Measurements from ENCODE around the gene IL11.
"Not testable (repeated sequence)": the region's sequence is repeated elsewhere in the genome, so short reads cannot be mapped to it uniquely, and the experiment has no call there.

The IL11 gene

DNA sequence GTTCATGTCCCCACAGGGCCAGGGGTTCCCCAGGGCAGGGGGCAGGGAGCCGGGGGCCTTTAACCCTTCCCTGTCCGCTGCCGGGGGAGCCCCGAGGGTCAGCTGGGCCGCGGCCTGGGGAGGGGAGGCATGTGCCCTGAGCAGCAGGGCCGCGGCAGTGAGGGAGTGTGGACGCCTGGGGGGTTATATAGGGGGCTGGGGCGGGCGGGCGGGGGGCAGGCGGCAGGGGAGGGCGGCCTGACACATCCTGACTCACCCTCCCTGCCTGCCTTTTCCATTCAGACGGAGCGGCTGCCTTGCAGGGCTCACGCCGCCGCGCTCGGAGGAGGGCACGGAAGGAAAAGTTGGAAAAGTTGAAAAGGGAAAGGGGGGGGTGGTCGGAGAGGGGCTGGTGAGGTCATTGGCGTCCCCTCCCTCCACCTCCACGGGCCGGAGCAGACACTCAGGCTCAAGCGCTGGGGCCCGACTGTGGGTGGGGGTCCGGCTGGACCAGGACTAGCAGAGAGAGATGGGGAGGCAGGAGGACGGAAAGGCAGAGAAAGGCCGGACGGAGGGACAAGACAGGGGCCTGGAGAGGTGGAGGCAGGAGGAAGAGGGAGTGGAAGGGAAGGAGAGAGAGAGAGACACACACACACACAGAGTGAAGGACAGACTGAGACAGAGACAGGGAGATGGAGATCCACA lies at the start of gene IL11:
IL11 (minus strand) TSS at position 159 of the 684 bp plus-strand sequence; CDS start at position 6, 153 bp downstream.
- DNase-seq (ENCODE audit: low spot score): no peak

DNA sequence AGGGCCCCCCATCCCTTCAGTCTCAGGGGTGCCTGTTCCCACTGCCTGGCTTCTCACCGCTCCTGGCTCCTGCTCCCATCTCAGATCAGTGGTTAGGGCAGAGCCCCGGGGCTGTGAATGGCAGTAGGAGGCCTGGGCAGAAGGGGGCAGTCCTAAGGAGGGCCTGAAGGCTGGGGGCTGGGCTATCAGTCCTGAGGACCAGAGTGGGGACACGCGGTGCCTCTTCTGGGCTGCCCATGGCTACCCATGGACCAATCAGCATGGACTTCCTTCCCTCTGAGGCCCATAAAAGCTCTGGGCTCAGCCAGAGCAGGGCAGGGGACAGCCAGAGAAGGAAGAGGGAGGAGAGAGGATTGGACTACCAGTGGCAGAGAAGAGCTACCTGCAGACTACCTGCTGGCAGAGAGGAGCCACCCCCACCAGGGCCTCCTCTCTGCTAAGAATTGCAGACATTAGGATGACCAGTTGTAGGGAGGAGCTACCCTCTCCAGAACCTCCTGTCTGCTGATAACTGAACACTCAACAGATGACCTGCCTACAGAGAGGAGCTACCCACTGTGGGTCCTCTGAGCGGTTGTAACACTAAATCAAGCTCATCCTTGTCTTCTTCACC lies 49.5 kb upstream of the IL11 start:
- DNase-seq (ENCODE audit: low spot score): no peak

DNA sequence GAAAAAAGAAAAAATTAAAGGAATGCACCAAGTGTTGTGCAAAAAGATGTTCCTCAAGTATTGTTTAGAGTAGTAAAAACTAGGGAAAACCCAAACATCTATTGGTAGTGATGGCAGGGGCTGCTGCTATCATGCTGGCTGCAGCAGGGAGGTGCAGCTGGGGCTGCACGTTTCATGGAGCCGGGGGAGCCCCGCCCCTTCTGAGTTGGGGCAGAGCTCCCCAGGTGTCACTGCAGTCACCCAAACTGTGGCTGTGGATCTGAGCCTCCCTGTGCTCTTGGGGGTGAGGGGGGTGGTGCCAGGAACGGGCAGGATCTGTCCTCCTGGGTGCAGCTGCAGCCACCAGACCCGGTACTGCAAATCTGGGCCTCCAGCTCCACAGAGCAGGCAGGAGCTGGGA lies 48.8 kb upstream of the IL11 start:
- DNase-seq (ENCODE audit: low spot score): no peak

DNA sequence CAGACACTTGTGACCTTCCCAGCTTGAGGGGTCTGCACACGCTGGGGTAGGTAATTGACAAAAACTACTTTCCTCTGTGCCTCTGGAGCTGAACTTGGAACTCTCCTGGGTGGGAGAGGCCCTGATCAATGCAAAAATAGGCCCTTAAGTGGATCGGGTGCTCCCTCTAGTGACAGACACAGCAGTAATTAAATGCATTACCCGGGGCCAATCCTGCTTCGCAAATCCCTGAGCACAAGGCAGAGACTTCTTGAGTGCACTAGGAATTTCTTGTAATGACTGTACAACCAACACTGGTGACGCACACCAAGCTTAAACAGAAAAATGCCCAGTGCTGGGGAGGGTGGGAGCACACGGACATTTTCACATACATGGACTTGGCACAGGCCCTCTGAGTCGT lies 47.9 kb upstream of the IL11 start:
- DNase-seq (ENCODE audit: low spot score): peak; percentile 86

DNA sequence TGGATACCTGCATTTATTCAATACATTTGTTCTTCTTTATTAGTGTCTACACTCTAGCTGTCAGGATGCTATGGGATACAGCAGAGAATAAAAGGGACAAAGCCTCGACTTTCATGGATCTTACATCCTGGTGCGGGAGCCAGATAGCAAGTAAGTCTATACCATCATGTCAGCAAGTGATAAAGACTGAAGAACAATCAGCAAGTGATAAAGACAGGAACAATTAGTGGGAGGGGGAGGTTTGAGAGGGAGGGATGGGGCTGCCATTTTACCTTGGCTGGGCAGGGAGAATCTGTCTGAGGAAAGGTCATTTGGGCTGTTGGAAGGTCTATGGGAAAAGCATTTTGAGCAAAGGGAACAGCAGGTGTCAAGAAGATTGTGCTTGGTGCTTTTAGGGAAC lies 39.9 kb upstream of the IL11 start:
- DNase-seq (ENCODE audit: low spot score): no peak

DNA sequence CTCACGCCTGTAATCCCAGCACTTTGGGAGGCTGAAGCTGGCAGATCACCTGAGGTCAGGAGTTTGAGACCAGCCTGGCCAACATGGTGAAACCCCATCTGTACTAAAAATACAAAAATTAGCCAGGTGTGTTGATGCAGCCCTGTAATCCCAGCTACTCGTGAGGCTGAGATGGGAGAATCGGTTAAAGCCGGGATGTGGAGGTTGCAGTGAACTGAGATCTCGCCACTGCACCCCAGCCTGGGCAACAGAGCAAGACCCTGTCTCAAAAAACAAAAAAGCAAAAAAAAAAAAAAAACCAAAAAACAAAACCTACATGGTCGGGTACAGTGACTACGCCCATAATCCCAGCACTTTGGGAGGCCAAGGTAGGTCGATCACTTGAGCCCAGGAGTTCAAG lies 38.9 kb upstream of the IL11 start:
- DNase-seq (ENCODE audit: low spot score): not testable (repeated sequence)

DNA sequence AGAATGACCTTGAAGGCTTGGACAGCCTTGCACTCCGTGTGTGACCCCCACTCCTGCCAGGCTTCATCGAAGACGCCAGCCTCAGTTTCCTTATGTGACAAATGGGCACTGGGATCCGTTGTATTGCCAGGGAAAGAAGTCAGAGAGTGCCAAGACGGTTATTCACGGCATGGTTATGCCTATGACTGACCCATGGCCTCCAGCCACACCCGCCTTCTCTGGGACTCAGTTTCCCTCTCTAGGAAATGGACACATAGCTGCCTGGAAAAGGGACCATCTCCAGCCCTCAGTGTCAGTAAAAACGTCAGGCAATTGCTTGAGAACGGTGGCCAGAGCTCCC lies 38.2 kb upstream of the IL11 start:
- no peak for DNase-seq (ENCODE audit: low spot score)

DNA sequence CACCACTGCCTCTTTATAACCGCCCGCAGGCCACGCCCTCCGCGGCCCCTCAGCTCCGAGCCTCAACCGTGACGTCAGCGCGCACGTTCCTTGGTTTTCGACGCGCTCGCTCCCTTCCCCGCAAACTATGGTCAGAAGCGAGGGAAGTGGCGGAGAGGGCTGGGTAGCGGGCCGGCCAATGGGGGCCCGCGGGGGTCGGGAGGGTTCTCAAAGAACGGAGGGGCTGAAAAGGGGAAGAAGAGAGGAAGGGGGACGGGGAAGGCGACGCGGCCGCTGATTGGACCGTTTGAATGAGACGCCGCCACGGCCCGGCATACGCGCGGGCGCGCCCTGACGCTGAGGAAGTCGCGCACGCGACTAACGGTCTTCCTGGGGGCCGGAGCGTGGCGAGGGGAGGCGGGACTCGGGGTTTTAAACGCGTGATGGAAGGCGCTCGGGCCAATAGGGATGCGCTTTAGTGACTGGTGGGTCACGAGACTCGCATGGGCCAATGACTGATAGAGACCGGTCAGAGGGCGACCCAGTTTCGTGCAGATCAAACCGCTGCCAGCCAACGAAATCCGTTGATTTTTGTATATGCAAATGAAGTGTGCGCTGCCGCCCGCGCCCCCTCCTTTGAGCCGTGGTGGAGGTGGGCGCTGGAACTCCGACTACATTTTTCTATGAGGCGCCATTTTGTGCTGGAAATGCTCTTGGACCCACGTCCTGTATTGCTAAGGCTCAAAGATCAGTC lies 37.7 kb upstream of the IL11 start:
- peak; percentile 99 for DNase-seq (ENCODE audit: low spot score)

DNA sequence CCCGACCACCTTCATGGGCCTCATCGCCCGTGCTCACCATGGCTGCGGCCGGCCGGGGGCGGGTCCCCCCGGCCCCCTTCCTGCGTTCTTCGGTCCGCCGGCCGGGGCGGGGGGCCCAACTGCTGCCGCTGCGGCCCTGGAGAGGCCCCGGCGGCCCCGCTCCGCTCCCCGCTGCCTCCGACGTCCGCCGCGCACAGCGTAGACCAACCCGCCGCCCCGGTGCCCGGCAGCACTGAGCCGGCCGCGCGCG lies 37.2 kb upstream of the IL11 start, which contains the start of gene UBE2S:
UBE2S (minus strand) TSS at position 239 of the 250 bp plus-strand sequence; CDS start at position 40, 199 bp downstream.
- DNase-seq (ENCODE audit: low spot score): not testable (repeated sequence)

DNA sequence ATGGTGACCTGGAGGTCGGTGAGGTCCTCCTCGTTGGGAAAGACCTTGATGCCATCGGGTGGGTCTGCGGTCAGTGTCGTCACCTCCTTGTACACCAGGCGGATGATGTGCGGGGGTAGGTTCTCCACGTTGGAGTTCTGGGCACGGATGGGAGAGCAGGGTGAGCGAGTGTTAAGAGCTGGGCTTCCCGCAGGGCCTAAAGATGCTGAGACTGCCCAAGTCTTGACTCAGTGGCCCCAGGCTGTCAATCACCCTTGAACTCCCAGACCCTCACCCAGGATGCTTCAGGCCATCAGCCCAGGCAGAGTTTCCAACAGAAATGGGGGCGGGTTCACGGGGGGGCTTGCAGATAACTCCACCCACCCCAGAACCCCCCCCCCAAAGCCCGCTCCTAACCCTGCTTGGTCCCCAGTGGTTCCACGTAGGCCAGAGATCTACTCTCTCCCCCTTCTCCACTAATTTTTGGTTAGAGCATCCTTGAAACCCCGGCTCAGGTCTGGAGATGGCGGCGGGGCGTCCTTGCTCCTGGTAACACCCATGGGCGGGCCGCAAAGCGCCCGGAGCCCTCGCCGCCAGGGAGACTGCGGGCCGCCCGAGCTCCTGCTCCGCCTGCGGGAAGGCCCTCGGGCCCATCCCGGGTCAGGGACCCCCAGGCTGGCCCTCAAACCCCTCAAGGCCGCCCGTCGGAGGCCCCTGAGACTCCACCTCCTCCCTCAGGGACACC lies 36.7 kb upstream of the IL11 start:
- peak; percentile 65 for DNase-seq (ENCODE audit: low spot score)

DNA sequence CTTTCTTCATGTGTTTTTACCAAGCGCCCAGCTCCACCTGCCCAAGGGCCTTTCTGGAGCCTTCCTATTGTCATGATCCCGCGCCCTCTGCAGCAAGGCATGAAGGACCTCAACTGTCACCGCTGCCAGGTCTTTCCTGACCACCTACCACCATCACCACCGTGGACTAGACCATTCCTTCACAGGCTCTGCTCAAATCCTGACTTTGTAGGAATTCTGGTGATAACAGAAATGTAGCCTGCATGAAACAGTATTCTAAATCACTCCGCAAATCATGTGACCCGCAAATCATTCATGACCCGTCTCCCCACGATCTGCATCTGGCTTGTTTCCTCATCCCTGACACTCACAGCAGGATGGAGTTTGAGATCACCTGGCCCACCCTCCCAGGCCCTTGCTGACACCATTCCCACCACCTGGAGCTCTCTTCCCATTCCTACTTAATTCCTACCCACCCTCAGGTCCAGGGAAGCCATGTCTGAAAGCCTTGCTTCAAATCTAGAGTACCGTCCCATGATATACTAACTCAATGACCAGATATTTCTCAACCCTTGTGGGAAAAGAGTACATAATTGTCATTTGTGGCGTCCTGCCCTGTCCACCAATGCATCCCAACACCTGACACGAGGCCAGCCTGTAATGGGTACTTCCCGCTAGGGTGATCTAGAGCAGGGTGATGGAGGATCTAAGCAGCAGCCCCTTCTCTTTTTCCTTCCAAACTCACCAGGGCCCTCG lies 36.0 kb upstream of the IL11 start:
- no peak for DNase-seq (ENCODE audit: low spot score)

DNA sequence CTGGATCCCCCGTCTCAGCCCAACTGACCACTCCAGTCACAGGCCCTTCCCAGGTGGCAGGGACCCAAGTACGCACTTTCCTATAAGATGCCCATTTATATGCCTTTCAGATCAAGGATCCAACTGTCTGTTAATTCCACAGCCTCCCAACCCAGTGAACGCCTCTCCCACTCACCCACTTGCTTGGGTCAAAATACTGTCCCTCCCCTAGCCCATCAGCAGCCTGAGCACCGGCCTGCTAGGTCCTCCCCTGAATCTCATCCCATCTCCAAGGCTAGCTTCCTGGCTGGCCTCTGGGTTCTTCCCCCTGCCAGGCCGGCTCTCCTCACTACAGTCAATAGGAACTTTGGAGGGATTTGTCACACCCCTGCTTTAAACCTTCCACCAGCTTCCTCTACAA lies 35.4 kb upstream of the IL11 start:
- DNase-seq (ENCODE audit: low spot score): no peak

DNA sequence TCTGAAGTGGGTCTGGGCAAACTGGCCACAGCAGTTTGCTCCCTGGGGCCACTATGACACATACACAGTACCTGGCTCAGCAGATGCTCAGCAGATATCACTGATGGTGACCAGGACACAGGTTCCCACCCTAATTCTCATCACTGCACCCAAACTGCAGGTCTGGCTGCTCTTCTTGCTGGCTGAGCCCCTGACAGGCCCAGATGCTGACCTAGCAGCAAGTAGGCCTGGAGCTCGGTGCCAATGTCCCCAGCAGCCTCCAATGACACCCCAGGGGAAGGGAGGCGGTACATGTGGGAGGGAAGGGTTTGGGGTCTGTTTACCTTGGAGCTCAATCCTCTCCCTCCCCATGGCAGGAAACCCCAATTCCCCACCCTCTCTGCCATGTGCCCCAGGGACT lies 32.2 kb upstream of the IL11 start:
- no peak for DNase-seq (ENCODE audit: low spot score)

DNA sequence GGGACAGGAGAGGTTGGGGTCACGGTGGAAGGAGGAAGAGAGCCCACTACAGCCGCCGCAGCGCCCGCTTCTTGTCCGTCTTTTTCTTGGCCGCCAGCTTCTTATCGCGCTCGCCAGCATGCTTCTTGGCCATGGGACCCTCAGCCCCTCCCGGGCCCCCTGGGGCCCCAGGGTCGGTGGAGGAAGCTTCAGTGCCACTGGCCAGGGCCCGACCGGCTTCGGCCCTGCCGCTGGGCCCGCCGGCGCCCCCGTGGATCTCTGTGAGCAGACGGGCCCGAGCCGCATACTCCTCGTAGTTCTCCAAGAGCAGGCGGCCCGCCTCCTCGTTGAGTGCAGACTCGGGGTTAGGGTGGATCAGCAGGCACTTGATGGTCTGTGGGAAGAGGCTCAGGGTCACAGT lies 31.1 kb upstream of the IL11 start:
- DNase-seq (ENCODE audit: low spot score): not testable (repeated sequence)

DNA sequence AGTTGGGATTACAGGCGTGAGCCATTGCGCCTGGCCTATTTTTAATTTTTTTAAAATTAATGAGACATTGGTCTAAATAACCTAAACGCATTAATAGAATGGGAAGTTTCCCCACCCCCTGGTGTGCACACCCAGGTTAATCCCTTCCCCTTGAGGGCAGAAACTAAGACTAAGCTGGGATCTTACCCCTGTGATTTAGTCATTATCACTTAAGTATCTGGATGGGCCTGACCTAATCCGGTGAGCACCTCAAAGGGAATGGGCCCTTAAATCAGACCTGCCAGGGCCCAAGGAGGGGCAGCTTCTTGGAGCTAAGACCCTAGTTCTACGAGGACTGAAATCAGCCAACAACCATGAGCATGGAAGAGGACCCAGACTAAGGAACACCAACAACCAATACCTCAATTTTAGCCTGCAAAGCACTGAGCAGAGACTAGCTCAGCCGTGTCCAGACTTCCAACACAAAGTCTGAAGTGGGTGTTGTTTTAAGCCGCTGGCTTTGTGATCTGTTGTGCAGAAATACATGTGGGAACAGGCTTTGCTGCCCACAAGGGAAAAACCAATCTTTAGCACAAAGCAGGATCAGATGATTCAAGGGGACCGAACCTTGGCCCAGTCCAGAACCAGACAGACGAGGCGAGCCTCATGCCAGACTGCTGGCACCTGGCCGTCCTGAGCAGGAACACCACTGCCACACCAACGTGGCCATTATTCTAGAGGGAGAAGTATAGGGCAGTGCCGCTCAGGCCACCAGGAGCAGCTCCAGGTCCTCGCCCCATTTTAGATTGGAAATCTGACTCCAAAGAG lies 30.2 kb upstream of the IL11 start:
- peak; percentile 62 for DNase-seq (ENCODE audit: low spot score)

DNA sequence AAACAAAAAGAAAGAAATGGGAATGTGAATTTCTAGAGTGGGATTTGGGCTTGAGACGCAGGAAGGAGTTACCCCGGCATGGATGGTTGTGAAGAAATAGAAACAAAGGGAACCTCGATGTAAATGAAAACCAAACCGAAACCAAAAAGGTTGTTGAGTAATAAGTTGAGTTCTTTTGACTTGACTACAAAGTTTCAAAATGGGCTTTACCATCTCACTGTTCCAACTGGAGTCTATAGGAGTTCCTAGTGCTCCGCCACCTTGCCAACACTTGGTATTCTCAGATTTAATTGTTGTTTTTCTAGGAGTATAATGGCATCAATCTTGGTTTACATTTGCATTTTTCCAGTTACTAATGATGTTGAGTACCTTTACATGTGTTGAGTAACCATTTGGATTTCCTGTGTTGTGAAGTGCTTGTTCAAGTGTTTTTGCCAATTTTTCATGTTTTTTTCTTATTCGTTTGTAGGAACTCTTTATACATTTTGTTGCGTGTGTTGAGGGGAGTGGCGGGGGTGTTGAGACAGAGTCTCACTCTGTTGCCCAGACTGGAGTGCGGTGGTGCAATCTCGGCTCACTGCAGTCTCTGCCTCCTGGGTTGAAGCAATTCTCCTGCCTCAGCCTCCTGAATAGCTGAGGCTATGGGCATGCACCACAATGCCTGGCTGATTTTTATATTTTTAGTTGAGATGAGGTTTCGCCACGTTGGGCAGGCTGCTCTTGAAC lies 28.1 kb upstream of the IL11 start:
- DNase-seq (ENCODE audit: low spot score): no peak

DNA sequence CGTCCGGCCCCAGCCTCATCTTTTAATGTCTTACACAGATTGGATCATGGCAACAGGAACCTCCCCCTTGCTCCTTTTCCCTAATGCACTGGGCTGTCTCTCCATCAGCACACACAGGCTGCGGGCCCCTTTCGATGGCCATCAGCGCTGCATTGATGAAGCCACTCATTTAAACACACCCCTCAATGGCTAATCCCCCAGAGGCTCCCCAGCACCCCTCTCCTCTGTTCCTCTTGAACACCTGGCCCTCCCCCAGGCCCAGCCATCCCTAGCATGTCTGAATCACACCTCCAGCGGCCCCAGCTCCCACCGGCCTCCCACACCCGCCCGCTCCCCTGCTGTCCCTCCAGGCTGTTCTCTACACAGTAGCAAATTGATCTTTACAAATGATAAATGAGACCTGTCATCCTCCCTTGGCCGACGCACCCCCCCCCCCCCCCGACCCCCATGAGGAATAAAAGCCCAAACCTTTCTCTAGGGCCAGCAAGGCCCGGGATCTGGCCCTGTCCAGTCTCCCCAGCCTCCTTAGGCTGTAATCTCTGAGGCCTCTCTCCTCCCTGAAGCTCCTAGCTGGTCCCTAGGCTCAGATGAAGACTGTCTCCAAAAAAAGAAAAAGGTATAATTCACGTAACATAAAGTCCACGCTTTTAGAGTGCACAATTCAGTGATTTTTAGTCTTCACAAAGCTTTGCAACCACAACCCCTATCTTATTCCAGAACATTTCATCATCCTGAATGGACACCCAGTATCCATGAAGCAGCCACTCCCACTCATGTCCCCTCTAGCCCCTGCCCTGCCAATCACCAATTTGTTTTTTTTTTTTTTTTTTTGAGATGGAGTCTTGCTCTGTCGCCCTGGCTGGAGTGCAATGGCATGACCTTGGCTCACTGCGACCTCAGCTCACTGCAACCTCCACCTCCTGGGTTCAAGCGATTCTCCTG lies 22.8 kb upstream of the IL11 start:
- DNase-seq (ENCODE audit: low spot score): no peak

DNA sequence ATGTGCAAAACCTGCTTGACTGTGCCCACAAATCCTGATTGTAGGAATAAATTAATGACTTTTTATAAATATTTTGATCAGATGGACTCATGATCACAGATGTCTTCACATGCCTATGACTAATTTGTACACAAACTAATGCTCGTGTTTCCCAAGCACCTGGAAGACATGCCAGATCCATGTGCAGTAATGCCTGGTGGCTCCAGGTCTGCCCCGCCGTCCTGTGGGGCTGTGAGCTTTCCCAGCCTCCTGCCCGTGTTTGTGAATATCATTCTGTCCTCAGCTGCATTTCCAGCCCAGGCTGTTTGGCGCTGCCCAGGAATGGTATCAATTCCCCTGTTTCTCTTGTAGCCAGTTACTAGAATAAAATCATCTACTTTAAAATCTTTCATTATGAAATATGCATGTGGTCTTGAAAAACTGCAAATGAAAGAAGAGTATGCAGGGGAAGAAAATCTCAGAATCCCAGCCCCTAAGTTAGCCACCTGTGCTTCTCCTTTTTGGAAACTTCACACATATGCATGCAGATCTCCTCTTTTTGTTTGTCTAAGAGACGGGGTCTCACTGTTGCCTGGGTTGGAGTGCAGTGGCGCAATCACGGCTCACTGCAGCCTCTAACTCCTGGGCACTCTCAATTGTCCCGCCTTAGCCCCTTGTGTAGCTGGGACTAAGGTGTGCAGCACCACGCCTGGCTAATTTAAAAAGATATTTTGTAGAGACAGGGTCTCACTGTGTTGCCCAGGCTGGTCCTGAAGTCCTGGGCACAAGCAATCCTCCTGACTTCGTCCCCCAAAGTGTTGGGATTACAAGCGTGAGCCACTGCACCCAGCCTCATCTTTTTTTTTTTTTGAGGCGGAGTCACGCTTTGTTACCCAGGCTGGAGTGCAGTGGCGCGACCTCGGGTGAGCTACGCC lies 21.7 kb upstream of the IL11 start:
- DNase-seq (ENCODE audit: low spot score): no peak
